HCT116 (cell line): Measurements from ENCODE around the gene PLEKHA5. TPM values are rescaled to one million over a fixed set of nuclear protein-coding genes. Genes with fewer than 3 reads are reported as not detected.

Experiments
- ATAC-seq: fragments of 200-7000 bp; cut with Tn5 transposase; 2 replicates; pipeline ENCODE4 v1.9.1; 2020; ENCODE audit warnings: mild to moderate bottlenecking, moderate library complexity
- BruUV-seq: library from RNA; stranded (reverse); fragments of 400-500 nt; replicated peaks from 2 replicates; lab custom pipeline; 2021; lab: Mats Ljungman, UMichigan
- CTCF ChIA-PET: fragments of 300-600 bp; sonication (Branson Sonifier 250); formaldehyde crosslinking; loops from one replicate; lab custom pipeline; 2021; ENCODE audit warnings: antibody characterized with exemption; lab: Charles Lee
- POLR2A ChIA-PET: fragments of 300-600, 350-600 bp; sonication (Branson Sonifier 250); formaldehyde crosslinking; loops from one replicate; lab custom pipeline; 2021; ENCODE audit warnings: antibody characterized with exemption; lab: Charles Lee
- RAD21 ChIA-PET, 2 experiments: fragments of 300-600 bp; sonication (Branson Sonifier 250); formaldehyde crosslinking; loops; one replicate each; lab custom pipeline; 2023; ENCODE audit warnings: low total read pairs in 2 of 2; ENCODE audit not compliant: uncharacterized antibody in 2 of 2, unreplicated experiment in 2 of 2, low non-redundant PET in 1 of 2; lab: Charles Lee
- DNase-seq: peaks from one replicate; pipeline ENCODE4 v3.0.0-alpha.2; 2010; ENCODE audit warnings: low read depth, low spot score
- H2AFZ ChIP-seq: fragments of 200-600 bp; shearing (Covaris generic), sonication (generic); 2 replicates; pipeline ENCODE4 v1.6.1; 2017; ENCODE audit warnings: low read depth, mixed run types, mixed read lengths, antibody characterized with exemption, low read length; ENCODE audit not compliant: poor library complexity, severe bottlenecking
- H3K27ac ChIP-seq: 2 replicates; pipeline ENCODE4 v1.5.1; 2012; ENCODE audit warnings: low read depth, low read length
- H3K27me3 ChIP-seq: fragments of 200-600 bp; sonication (generic); 2 replicates; pipeline ENCODE4 v1.6.1; 2016; ENCODE audit warnings: mixed run types, low read length, mixed read lengths; ENCODE audit not compliant: insufficient read depth
- H3K36me3 ChIP-seq, 2 experiments: fragments of 200-500 bp in 1 of 2; fragments of 200-600 bp in 1 of 2; sonication (Bioruptor generic) in 1 of 2; sonication (generic) in 1 of 2; 2 replicates each; pipeline versions ENCODE4 v1.5.1 to v1.6.1; 2014 to 2016; ENCODE audit warnings: low read length in 2 of 2, inconsistent platforms in 1 of 2, mixed read lengths in 1 of 2, mixed run types in 1 of 2; ENCODE audit not compliant: insufficient read depth in 2 of 2, control insufficient read depth in 1 of 2
- H3K4me1 ChIP-seq, 2 experiments: fragments of 200-600 bp in 1 of 2; sonication (generic) in 1 of 2; 2 replicates each; pipeline versions ENCODE4 v1.5.1 to v1.6.1; 2012 to 2017; ENCODE audit warnings: low read length in 2 of 2, inconsistent platforms in 1 of 2, mild to moderate bottlenecking in 1 of 2, mixed read lengths in 1 of 2, mixed run types in 1 of 2, moderate library complexity in 1 of 2; ENCODE audit not compliant: insufficient read depth in 2 of 2, control insufficient read depth in 1 of 2
- H3K4me2 ChIP-seq: fragments of 200-600 bp; sonication (generic); 2 replicates; pipeline ENCODE4 v1.6.1; 2017; ENCODE audit warnings: mixed run types, low read length, mixed read lengths
- H3K4me3 ChIP-seq, 2 experiments: fragments of 200-600 bp in 1 of 2; sonication (generic) in 1 of 2; replicated peaks in 1 of 2; 2 replicates each; pipeline ENCODE4 v1.5.1; 2011 to 2016; ENCODE audit warnings: low read length in 2 of 2, control low read depth in 1 of 2, low read depth in 1 of 2, mild to moderate bottlenecking in 1 of 2, mixed read lengths in 1 of 2, mixed run types in 1 of 2
- H3K79me2 ChIP-seq: fragments of 200-600 bp; sonication (generic); 2 replicates; pipeline ENCODE4 v1.6.1; 2017; ENCODE audit warnings: mild to moderate bottlenecking, mixed run types, low read length, moderate library complexity, mixed read lengths; ENCODE audit not compliant: insufficient read depth
- H3K9ac ChIP-seq: fragments of 200-600 bp; sonication (generic); 2 replicates; pipeline ENCODE4 v1.6.1; 2016; ENCODE audit warnings: low read length, mixed read lengths
- H3K9me2 ChIP-seq: fragments of 200-600 bp; sonication (generic), shearing (Covaris generic); 2 replicates; pipeline ENCODE4 v1.6.1; 2017; ENCODE audit warnings: mixed run types, mild to moderate bottlenecking, moderate library complexity; ENCODE audit not compliant: insufficient read depth
- H3K9me3 ChIP-seq, 2 experiments: fragments of 200-500 bp in 1 of 2; fragments of 200-600 bp in 1 of 2; sonication (Bioruptor generic) in 1 of 2; sonication (generic) in 1 of 2; 2 replicates each; pipeline ENCODE4 v1.6.1; 2014 to 2017; ENCODE audit warnings: low read length in 2 of 2, mixed read lengths in 2 of 2, inconsistent platforms in 1 of 2, low read depth in 1 of 2, mild to moderate bottlenecking in 1 of 2, mixed run types in 1 of 2, moderate library complexity in 1 of 2; ENCODE audit not compliant: control insufficient read depth in 1 of 2, insufficient read depth in 1 of 2
- H4K20me1 ChIP-seq: fragments of 200-600 bp; sonication (generic), shearing (Covaris generic); 2 replicates; pipeline ENCODE4 v1.6.1; 2017; ENCODE audit warnings: mixed run types, mild to moderate bottlenecking, moderate library complexity; ENCODE audit not compliant: insufficient read depth
- CBX3 ChIP-seq: IDR thresholded peaks from 2 replicates; pipeline ENCODE4 v1.6.1; 2012; ENCODE audit warnings: low read depth
- FOSL1 ChIP-seq: IDR thresholded peaks from 2 replicates; pipeline ENCODE4 v1.6.1; 2012; ENCODE audit warnings: low read depth
- JUND ChIP-seq: IDR thresholded peaks from 2 replicates; pipeline ENCODE4 v1.6.1; 2012
- MAX ChIP-seq: IDR thresholded peaks from 2 replicates; pipeline ENCODE4 v1.6.1; 2012
- POLR2A ChIP-seq: IDR thresholded peaks from 2 replicates; pipeline ENCODE4 v1.7.0; 2011; ENCODE audit warnings: borderline replicate concordance; ENCODE audit not compliant: insufficient read depth, insufficient read length; ENCODE audit errors: extremely low read depth
- POLR2AphosphoS5 ChIP-seq: IDR thresholded peaks from 2 replicates; pipeline ENCODE4 v1.6.1; 2011; ENCODE audit warnings: mild to moderate bottlenecking, low read depth, low read length, moderate library complexity
- RAD21 ChIP-seq: IDR thresholded peaks from 2 replicates; pipeline ENCODE4 v1.6.1; 2012; ENCODE audit warnings: low read depth, mild to moderate bottlenecking
- REST ChIP-seq: IDR thresholded peaks from 2 replicates; pipeline ENCODE4 v1.6.1; 2012; ENCODE audit warnings: low read depth
- SIN3A ChIP-seq: IDR thresholded peaks from 2 replicates; pipeline ENCODE4 v1.6.1; 2012; ENCODE audit warnings: low read depth
- SP1 ChIP-seq: IDR thresholded peaks from 2 replicates; pipeline ENCODE4 v1.6.1; 2012; ENCODE audit warnings: low read depth
- YY1 ChIP-seq: IDR thresholded peaks from 2 replicates; pipeline ENCODE4 v1.6.1; 2011; ENCODE audit warnings: low read length, low read depth, moderate library complexity, mild to moderate bottlenecking; ENCODE audit not compliant: insufficient replicate concordance; ENCODE audit errors: extremely low read depth
- ZFX ChIP-seq: fragments of 450-650 bp; IDR thresholded peaks from 2 replicates; pipeline ENCODE4 v1.6.1; 2017
- intact Hi-C: fragments of 100-400 bp; cut with micrococcal nuclease; formaldehyde crosslinking; loops from 2 replicates; pipeline ENCODE4 v1.10.0; 2022
- total RNA-seq: library from RNA; stranded (reverse); gene quantifications from one replicate; pipeline ENCODE4 v1.2.1, GENCODE V29; 2021; ENCODE audit not compliant: unreplicated experiment
- TF ChIP-seq, protein P1 (sequence below), 3 experiments: fragments of 200-600 bp in 1 of 3; sonication (generic) in 1 of 3; IDR thresholded peaks in 2 of 3; conservative IDR thresholded peaks in 1 of 3; 2 replicates each; pipeline ENCODE4 v1.5.1; 2012 to 2017; ENCODE audit warnings: low read depth in 2 of 3, low read length in 2 of 3, antibody characterized with exemption in 1 of 3, borderline replicate concordance in 1 of 3, control low read depth in 1 of 3, mild to moderate bottlenecking in 1 of 3, mixed read lengths in 1 of 3, mixed run types in 1 of 3, moderate library complexity in 1 of 3; ENCODE audit not compliant: insufficient read depth in 1 of 3
- TF ChIP-seq, protein P2 (sequence below): IDR thresholded peaks from 2 replicates; pipeline ENCODE4 v1.6.1; 2011; ENCODE audit warnings: mild to moderate bottlenecking, low read length, moderate library complexity; ENCODE audit not compliant: insufficient replicate concordance; ENCODE audit errors: extremely low read depth

PLEKHA5 gene
- total RNA-seq, 1 experiment from 2014 or later = 18.9 TPM

- BruUV-seq = no TSS peak
- POLR2A ChIA-PET = no interaction called here
- DNase-seq = no peak
- no peaks in the 10 kb centered on the region for H3K9me2 ChIP-seq
- peaks cover 10 to 14% of the 10 kb centered on the region in 2 experiments; a peak in 3 of 4 replicates for H3K4me1 ChIP-seq
- no peak for ATAC-seq
- H3K27ac ChIP-seq = no peak overlapping the region
- intact Hi-C loops = no loop called here
- H3K4me3 ChIP-seq = no peak overlapping the region
- TF ChIP-seq REST (no peak), FOSL1 (no peak), ZFX (no peak), POLR2A (no peak), JUND (no peak), POLR2AphosphoS5 (no peak), SIN3A (no peak), YY1 (no peak), SP1 (no peak), MAX (no peak), RAD21 (no peak), CBX3 (no peak)
- TF ChIP-seq, protein P1, sequence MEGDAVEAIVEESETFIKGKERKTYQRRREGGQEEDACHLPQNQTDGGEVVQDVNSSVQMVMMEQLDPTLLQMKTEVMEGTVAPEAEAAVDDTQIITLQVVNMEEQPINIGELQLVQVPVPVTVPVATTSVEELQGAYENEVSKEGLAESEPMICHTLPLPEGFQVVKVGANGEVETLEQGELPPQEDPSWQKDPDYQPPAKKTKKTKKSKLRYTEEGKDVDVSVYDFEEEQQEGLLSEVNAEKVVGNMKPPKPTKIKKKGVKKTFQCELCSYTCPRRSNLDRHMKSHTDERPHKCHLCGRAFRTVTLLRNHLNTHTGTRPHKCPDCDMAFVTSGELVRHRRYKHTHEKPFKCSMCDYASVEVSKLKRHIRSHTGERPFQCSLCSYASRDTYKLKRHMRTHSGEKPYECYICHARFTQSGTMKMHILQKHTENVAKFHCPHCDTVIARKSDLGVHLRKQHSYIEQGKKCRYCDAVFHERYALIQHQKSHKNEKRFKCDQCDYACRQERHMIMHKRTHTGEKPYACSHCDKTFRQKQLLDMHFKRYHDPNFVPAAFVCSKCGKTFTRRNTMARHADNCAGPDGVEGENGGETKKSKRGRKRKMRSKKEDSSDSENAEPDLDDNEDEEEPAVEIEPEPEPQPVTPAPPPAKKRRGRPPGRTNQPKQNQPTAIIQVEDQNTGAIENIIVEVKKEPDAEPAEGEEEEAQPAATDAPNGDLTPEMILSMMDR (IDR thresholded peaks at IDR 0.05 in 2 of 3, conservative IDR thresholded peaks at IDR 0.05 in 1 of 3; ENCODE audit: borderline replicate concordance in 1 of 3, insufficient read depth in 1 of 3, low read depth in 2 of 3, low read length in 2 of 3) = no peak
- TF ChIP-seq, protein P2, sequence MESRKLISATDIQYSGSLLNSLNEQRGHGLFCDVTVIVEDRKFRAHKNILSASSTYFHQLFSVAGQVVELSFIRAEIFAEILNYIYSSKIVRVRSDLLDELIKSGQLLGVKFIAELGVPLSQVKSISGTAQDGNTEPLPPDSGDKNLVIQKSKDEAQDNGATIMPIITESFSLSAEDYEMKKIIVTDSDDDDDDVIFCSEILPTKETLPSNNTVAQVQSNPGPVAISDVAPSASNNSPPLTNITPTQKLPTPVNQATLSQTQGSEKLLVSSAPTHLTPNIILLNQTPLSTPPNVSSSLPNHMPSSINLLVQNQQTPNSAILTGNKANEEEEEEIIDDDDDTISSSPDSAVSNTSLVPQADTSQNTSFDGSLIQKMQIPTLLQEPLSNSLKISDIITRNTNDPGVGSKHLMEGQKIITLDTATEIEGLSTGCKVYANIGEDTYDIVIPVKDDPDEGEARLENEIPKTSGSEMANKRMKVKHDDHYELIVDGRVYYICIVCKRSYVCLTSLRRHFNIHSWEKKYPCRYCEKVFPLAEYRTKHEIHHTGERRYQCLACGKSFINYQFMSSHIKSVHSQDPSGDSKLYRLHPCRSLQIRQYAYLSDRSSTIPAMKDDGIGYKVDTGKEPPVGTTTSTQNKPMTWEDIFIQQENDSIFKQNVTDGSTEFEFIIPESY = no peak
- H4K20me1 ChIP-seq = no peaks in the 10 kb centered on the region
- H3K9ac ChIP-seq = no peak overlapping the region
- RAD21 ChIA-PET = no interaction called here
- H3K27me3 ChIP-seq = no peaks in the 10 kb centered on the region
- H3K79me2 ChIP-seq = no peaks in the 10 kb centered on the region
- H2AFZ ChIP-seq = no peak overlapping the region
- H3K9me3 ChIP-seq = no peaks in the 10 kb centered on the region
- H3K4me2 ChIP-seq = no peak overlapping the region
- H3K36me3 ChIP-seq = 0 out of 4 replicates have a peak, but pooled peaks cover 0 to 4% of the 10 kb centered on the region in 2 experiments
- CTCF ChIA-PET = no interaction called here
These were observed 253.0 kb downstream of the PLEKHA5 start for GRCh38 chr12:19382563-19382962.
